ENCODE data around the gene ABCA1.

ABCA1 gene

DNA sequence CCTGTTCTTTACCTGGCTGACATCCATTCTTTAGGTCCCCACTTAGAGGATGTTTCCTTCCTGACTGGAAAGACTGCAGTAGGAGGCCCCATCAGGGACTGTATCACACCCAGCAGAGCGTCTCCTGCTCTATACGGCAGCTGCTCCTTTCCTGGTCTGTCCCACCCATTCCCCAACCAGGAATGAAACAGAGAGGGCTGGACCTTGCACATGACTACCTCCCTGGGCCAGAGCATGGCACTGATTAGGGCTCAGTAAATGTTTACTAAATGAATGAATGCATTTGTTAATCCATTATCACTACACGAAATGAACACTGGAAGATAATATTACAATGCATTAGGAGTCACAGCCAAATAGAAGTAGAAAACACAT is 76.4 kb downstream of the ABCA1 start:
- Histone ChIP-seq H3K36me3 (ENCODE audit: insufficient read depth, low read depth, low read length) (peaks cover 8% of the 10 kb centered on the region), H3K9ac (ENCODE audit: low read depth, low read length) (no peak overlapping the region), H3K4me1 (ENCODE audit: insufficient read depth, low read length) (peaks cover 2% of the 10 kb centered on the region; the same call in 1 of the 2 replicates), H3K27ac (ENCODE audit: low read length) (no peak overlapping the region), H3K4me3 (ENCODE audit: low read length) (no peak overlapping the region), H3K9me3 (ENCODE audit: insufficient read depth, low read depth, low read length) (no peaks in the 10 kb centered on the region), H3K27me3 (ENCODE audit: insufficient read depth, low read length) (no peaks in the 10 kb centered on the region)

DNA sequence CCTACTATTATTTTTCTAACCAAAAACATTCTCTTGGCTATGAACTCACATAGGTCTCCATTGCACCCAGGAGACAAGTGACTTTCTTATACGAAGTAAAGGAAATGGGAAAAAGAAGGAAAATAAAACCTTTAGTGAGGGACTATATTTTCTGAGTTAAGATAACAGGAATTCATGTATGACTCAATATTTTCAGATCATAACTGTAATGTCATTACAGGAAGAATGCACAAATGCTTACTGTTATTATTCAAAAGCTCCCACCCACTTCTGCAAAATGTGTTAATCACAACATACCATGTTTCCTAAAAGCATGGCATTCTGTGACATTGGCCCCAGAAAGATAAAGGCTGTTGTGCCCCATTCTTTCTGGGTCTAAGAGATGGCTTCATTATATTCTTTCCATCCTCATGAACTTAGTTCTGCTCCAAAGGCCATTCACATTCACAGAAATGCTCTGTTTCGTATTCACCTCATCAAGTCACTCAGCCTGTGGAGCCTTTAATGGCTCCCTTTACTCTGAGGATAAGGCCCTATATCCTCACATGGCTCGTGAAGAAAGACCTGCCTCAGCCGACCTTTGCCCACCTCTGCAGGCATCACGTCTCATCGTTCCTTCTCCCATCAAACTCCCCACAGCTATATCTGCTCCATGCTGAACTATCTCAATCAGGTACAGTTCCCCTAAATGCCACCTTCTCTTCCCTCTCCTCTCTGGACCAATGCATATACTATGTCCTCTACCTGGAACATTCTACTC is 77.0 kb downstream of the ABCA1 start:
- no peaks in the 10 kb centered on the region for H3K9me3 ChIP-seq (ENCODE audit: insufficient read depth, low read depth, low read length)
- peaks cover 5% of the 10 kb centered on the region; the same call in 1 of the 2 replicates for H3K36me3 ChIP-seq (ENCODE audit: insufficient read depth, low read depth, low read length)
- H3K4me3 ChIP-seq (ENCODE audit: low read length), result no peak overlapping the region
- H3K4me1 ChIP-seq (ENCODE audit: insufficient read depth, low read length), result peaks cover 2% of the 10 kb centered on the region; the same call in 1 of the 2 replicates
- no peak overlapping the region for H3K27ac ChIP-seq (ENCODE audit: low read length)
- H3K9ac ChIP-seq (ENCODE audit: low read depth, low read length), result no peak overlapping the region
- H3K27me3 ChIP-seq (ENCODE audit: insufficient read depth, low read length), result no peaks in the 10 kb centered on the region

DNA sequence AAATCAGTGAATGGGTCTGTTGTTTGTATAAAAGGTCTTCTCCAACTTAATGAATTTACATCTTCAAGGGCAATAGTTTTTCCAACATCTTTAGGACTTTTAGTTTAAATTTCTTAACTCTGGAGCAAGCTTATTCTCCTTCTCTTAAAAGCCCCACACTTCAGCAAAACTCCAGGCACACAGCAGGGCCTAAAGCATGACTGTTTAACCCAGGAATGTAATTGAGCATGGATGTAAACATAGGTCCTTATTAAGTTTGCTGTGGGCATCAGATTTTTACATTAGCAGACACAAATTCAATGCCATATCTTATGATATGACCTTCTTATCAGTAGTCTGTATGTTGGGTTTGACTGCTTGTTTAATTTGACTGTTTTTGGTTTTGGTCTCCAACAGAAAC is 78.9 kb downstream of the ABCA1 start:
- Histone ChIP-seq H3K4me3 (ENCODE audit: low read length) (no peak overlapping the region), H3K4me1 (ENCODE audit: insufficient read depth, low read length) (0 out of 2 replicates have a peak, but pooled peaks cover 2% of the 10 kb centered on the region), H3K9ac (ENCODE audit: low read depth, low read length) (no peak overlapping the region), H3K27me3 (ENCODE audit: insufficient read depth, low read length) (no peaks in the 10 kb centered on the region), H3K36me3 (ENCODE audit: insufficient read depth, low read depth, low read length) (peaks cover 9% of the 10 kb centered on the region), H3K27ac (ENCODE audit: low read length) (no peak overlapping the region), H3K9me3 (ENCODE audit: insufficient read depth, low read depth, low read length) (no peaks in the 10 kb centered on the region)

DNA sequence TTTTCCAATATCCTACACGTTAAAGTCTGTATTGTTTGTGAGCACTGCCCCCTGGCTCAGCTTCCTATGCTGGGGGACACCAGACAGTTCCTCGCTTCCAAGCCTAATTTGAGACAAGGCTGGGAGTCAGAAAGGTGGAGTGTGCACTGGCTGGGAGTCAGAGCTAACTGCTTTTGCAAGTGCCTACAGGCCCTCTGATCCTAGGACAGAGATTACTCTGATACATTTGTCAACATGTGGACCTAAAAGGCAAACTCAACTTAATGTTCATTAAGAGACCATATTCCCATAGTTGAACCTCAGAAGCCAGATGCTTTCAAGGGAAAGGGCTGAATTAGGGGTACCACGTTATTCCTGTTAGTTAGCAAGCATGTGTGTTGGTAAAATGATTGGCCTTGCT is 83.2 kb downstream of the ABCA1 start:
- Histone ChIP-seq H3K9me3 (ENCODE audit: insufficient read depth, low read depth, low read length) (no peaks in the 10 kb centered on the region), H3K27me3 (ENCODE audit: insufficient read depth, low read length) (no peaks in the 10 kb centered on the region), H3K9ac (ENCODE audit: low read depth, low read length) (no peak overlapping the region), H3K36me3 (ENCODE audit: insufficient read depth, low read depth, low read length) (peaks cover 24% of the 10 kb centered on the region), H3K4me1 (ENCODE audit: insufficient read depth, low read length) (peaks cover 2% of the 10 kb centered on the region; the same call in 1 of the 2 replicates), H3K4me3 (ENCODE audit: low read length) (no peak overlapping the region), H3K27ac (ENCODE audit: low read length) (no peak overlapping the region)

DNA sequence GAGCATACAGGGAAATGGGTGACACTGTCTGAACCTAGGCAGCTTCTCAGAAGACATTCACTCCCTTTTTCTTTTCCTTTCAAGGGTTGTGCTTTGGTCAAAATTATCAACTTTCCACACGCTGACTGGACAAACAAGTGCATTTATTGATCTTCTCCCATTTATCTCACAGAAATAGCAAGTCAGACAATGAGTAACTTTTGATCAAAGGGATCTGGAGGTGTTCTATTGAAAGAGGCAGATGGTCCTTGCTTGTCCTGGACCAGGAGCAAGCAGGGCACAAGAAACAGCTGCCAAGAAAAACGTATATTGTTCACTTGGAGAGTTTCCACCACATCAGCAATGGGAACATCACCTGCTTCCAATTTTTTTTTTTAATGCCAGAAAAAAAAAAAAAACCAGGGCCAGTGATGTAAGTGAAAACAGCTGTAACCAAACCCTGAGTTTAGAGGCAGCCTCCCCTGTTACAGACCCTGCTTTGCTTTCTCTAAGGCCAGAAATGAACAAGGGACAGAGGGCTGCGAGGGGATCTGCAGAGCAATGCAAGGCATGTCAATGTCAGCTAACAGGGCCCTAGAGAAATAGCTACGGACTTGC is 84.2 kb downstream of the ABCA1 start:
- H3K36me3 ChIP-seq (ENCODE audit: insufficient read depth, low read depth, low read length), result peaks cover 31% of the 10 kb centered on the region
- no peak overlapping the region for H3K27ac ChIP-seq (ENCODE audit: low read length)
- no peak overlapping the region for H3K9ac ChIP-seq (ENCODE audit: low read depth, low read length)
- H3K9me3 ChIP-seq (ENCODE audit: insufficient read depth, low read depth, low read length), result no peaks in the 10 kb centered on the region
- no peaks in the 10 kb centered on the region for H3K27me3 ChIP-seq (ENCODE audit: insufficient read depth, low read length)
- no peak overlapping the region for H3K4me3 ChIP-seq (ENCODE audit: low read length)
- H3K4me1 ChIP-seq (ENCODE audit: insufficient read depth, low read length), result peaks cover 2% of the 10 kb centered on the region; the same call in 1 of the 2 replicates

DNA sequence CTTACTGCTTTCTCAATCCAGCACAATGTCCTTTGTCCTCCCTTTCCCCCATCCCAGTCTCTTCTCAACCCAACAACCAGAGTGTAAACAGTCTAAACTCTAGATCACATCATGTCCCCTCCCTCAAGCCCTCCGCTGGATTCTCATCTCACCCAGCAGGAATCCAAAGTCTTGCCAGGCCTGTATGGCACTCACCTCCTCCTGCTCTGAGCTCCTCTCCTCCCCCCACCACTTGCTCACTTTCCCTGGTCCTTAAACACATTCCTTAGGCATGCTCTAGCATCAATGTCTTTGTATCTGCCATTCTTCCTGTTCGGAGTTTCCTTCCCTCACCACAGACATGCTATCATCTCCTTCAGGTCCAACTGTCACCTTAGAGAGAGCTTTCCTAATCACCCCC is 85.3 kb downstream of the ABCA1 start:
- Histone ChIP-seq H3K27ac (ENCODE audit: low read length) (no peak overlapping the region), H3K36me3 (ENCODE audit: insufficient read depth, low read depth, low read length) (peaks cover 34% of the 10 kb centered on the region), H3K4me3 (ENCODE audit: low read length) (no peak overlapping the region), H3K27me3 (ENCODE audit: insufficient read depth, low read length) (no peaks in the 10 kb centered on the region), H3K9me3 (ENCODE audit: insufficient read depth, low read depth, low read length) (no peaks in the 10 kb centered on the region), H3K9ac (ENCODE audit: low read depth, low read length) (no peak overlapping the region), H3K4me1 (ENCODE audit: insufficient read depth, low read length) (peaks cover 2% of the 10 kb centered on the region; the same call in 1 of the 2 replicates)

DNA sequence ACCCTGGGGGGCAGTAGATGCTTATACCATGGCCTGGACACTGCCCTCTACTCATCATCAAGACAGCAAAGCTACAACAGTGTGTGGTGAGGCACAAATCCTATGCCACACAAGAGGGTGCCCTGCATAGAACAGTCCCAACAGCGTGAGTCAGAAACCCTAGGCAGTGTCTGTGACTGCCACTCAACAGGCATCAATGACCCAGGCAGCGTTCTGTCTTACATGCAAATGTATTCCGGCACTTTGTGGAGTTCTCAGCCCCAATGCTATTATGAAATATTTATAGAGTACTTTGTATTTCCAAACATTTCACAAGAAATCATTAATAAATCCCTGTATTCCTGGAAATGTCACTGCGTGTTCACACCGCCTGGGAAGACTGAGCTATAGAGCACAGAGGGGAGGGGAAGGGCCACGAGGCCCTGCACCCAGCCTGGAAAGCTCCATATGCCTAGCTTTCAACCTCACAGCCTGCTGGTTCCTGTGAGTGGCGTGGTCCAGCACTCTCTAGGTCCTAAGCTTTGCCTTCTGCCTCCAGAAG is 86.3 kb downstream of the ABCA1 start:
- Histone ChIP-seq H3K36me3 (ENCODE audit: insufficient read depth, low read depth, low read length) (peaks cover 44% of the 10 kb centered on the region), H3K27ac (ENCODE audit: low read length) (no peak overlapping the region), H3K4me1 (ENCODE audit: insufficient read depth, low read length) (no peaks in the 10 kb centered on the region; the same call in 1 of the 2 replicates), H3K9ac (ENCODE audit: low read depth, low read length) (no peak overlapping the region), H3K27me3 (ENCODE audit: insufficient read depth, low read length) (no peaks in the 10 kb centered on the region), H3K9me3 (ENCODE audit: insufficient read depth, low read depth, low read length) (no peaks in the 10 kb centered on the region), H3K4me3 (ENCODE audit: low read length) (no peak overlapping the region)

DNA sequence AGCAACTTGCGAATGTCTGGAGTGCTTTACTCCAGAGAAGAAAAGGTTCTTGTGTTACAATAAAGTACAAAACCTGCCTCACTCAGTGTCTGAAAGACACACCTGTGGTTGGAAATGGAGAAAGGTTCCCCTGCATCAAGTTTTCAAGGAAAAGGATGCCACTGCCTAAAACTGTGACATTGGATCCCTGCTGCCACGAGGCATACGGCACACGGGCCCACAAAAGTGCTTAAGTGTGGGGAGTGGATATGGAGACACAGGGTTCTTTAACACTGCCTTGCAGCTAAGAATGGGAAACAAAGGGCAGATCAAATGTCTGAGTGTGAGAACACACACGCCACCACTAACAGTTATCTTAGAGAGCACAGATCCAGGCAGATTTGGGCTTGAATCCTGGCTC is 89.0 kb downstream of the ABCA1 start:
- no peak overlapping the region for H3K9ac ChIP-seq (ENCODE audit: low read depth, low read length)

DNA sequence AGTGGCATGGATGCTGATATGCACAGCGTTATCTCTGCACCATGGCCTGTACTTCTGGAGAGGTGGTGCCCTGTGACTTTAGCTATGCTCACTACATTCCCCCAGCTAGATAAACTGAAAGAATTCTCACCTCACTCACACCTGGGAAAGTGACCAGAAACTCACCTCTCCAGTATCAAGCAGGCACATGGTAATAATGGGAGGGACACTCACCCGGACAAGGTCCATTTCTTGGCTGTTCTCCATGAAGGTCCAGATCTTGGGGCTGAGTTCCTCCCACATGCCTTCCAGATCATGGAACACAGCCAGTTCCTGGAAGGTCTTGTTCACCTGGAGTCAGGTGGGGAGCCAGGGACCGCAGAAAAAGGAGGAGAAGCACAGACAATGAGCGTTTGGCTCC is 91.2 kb downstream of the ABCA1 start:
- Histone ChIP-seq H3K9ac (ENCODE audit: low read depth, low read length) (no peak overlapping the region), H3K27me3 (ENCODE audit: insufficient read depth, low read length) (no peaks in the 10 kb centered on the region), H3K4me3 (ENCODE audit: low read length) (no peak overlapping the region), H3K4me1 (ENCODE audit: insufficient read depth, low read length) (no peaks in the 10 kb centered on the region), H3K36me3 (ENCODE audit: insufficient read depth, low read depth, low read length) (peaks cover 49% of the 10 kb centered on the region), H3K9me3 (ENCODE audit: insufficient read depth, low read depth, low read length) (no peaks in the 10 kb centered on the region), H3K27ac (ENCODE audit: low read length) (no peak overlapping the region)

More for the DNA sequence above, 89.0 kb downstream of the ABCA1 start:
- no peak overlapping the region for H3K4me3 ChIP-seq (ENCODE audit: low read length)
- H3K36me3 ChIP-seq (ENCODE audit: insufficient read depth, low read depth, low read length), result peaks cover 48% of the 10 kb centered on the region
- no peaks in the 10 kb centered on the region for H3K27me3 ChIP-seq (ENCODE audit: insufficient read depth, low read length)
- no peaks in the 10 kb centered on the region for H3K9me3 ChIP-seq (ENCODE audit: insufficient read depth, low read depth, low read length)
- no peak overlapping the region for H3K27ac ChIP-seq (ENCODE audit: low read length)
- no peaks in the 10 kb centered on the region; the same call in 1 of the 2 replicates for H3K4me1 ChIP-seq (ENCODE audit: insufficient read depth, low read length)

DNA sequence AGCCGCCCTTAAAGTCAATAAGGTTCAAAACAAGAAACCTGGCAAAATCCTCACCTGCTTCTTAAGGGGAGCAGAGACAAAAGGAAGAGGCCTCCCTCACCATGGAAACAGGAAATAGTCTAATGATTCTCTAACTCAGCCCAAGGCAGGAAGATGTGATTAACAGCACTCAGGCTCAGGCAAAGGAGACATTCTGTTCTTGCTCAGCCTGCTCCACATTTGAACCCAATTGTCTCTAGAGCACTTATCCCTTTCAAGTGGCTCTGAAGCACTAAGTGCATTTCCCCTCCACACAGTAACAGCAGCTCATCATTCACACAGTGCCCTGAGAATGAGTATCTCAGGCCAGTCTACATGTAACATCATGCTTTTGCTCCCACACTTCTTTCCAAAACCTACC is 91.7 kb downstream of the ABCA1 start:
- Histone ChIP-seq H3K9ac (ENCODE audit: low read depth, low read length) (no peak overlapping the region), H3K9me3 (ENCODE audit: insufficient read depth, low read depth, low read length) (no peaks in the 10 kb centered on the region), H3K36me3 (ENCODE audit: insufficient read depth, low read depth, low read length) (peaks cover 54% of the 10 kb centered on the region), H3K4me3 (ENCODE audit: low read length) (no peak overlapping the region), H3K27me3 (ENCODE audit: insufficient read depth, low read length) (no peaks in the 10 kb centered on the region), H3K4me1 (ENCODE audit: insufficient read depth, low read length) (no peaks in the 10 kb centered on the region), H3K27ac (ENCODE audit: low read length) (no peak overlapping the region)

DNA sequence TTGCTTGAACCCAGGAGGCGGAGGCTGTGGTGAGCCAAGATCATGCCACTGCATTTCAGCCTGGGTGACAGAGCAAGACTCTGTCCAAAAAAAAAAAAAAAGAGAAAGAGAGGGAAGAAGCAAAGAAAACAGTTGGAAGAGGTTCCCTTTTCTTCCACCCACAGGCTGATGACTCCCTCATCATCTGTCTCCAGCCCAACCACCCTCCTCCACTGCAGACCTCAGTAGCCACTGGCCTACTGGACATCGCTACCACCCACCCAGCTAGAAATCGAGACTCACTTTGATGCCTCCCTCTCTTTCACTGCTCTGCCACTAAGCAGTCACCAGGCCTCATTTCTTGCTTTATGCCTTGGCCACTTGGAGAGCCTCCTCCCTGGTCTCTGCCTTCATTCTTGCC is 92.8 kb downstream of the ABCA1 start:
- Histone ChIP-seq H3K36me3 (ENCODE audit: insufficient read depth, low read depth, low read length) (peaks cover 62% of the 10 kb centered on the region), H3K9ac (ENCODE audit: low read depth, low read length) (no peak overlapping the region), H3K9me3 (ENCODE audit: insufficient read depth, low read depth, low read length) (no peaks in the 10 kb centered on the region), H3K27ac (ENCODE audit: low read length) (no peak overlapping the region), H3K4me3 (ENCODE audit: low read length) (no peak overlapping the region), H3K27me3 (ENCODE audit: insufficient read depth, low read length) (no peaks in the 10 kb centered on the region), H3K4me1 (ENCODE audit: insufficient read depth, low read length) (peaks cover under 1% of the 10 kb centered on the region; the same call in 1 of the 2 replicates)

DNA sequence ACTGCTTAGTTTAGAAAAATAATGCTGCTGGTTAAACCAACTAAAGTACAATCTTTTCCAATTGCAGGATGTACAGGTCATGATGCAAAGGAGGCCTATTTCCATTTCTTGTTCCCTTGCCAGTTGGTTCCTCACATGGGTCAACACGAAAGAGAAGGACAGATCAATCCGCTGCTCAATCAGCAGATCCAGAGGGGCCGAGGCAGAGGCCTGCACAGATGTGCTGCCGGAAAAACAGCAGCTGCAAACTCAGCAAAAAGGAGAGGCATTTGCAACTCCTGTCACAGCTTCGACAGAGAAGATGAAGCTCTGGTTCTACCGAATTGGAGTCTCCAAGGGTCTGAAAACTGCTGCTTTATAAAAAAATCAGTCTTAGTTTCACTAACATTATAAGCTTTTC is 94.3 kb downstream of the ABCA1 start:
- no peaks in the 10 kb centered on the region for H3K9me3 ChIP-seq (ENCODE audit: insufficient read depth, low read depth, low read length)
- H3K27me3 ChIP-seq (ENCODE audit: insufficient read depth, low read length), result no peaks in the 10 kb centered on the region
- no peak overlapping the region for H3K4me3 ChIP-seq (ENCODE audit: low read length)
- H3K27ac ChIP-seq (ENCODE audit: low read length), result no peak overlapping the region
- no peak overlapping the region for H3K9ac ChIP-seq (ENCODE audit: low read depth, low read length)
- H3K36me3 ChIP-seq (ENCODE audit: insufficient read depth, low read depth, low read length), result peaks cover 66% of the 10 kb centered on the region
- peaks cover 3% of the 10 kb centered on the region; the same call in 1 of the 2 replicates for H3K4me1 ChIP-seq (ENCODE audit: insufficient read depth, low read length)

Measured in iPS-20b (cell line).